NT2/D1 (cell line): ENCODE data around the gene INS.

Experiments
- SUZ12 ChIP-seq: IDR thresholded peaks from 2 replicates; pipeline ENCODE4 v1.6.1; 2011; ENCODE audit not compliant: insufficient read length, insufficient read depth; ENCODE audit errors: extremely low read depth
- YY1 ChIP-seq: IDR thresholded peaks from 2 replicates; pipeline ENCODE4 v1.6.1; 2011; ENCODE audit not compliant: insufficient read length, insufficient read depth
- ZNF274 ChIP-seq: IDR thresholded peaks from 2 replicates; pipeline ENCODE4 v1.6.1; 2011; ENCODE audit warnings: mild to moderate bottlenecking, low read depth, low read length

- no peak for TF ChIP-seq SUZ12
- no peak for TF ChIP-seq ZNF274
- no peak for TF ChIP-seq YY1
These were observed 37.4 kb downstream of the INS start for GRCh38 chr11:2123628-2123960.
